ENCODE measurements around the gene C11orf58.

C11orf58 gene

DNA sequence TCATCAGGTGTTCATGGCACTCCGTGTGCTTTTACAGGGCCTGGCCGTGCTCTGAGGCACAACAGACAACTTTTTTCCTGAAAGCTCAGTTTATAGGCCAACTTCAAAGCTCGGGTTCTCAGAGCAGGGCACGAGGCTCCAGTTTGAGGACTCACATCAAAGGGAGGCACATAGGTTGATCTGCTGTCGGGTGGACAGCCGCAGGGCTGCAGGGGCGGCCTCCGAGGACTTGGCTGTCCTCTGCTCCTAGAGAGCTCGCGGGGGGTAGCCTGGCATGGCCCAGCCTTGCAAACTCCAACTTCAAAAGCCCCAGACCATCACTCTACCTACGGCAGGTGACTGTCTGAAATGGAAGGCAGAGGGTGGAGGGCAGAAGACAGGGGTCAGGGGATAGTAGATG is 31.6 kb downstream of the C11orf58 start:
- DNase-seq, result no peak

DNA sequence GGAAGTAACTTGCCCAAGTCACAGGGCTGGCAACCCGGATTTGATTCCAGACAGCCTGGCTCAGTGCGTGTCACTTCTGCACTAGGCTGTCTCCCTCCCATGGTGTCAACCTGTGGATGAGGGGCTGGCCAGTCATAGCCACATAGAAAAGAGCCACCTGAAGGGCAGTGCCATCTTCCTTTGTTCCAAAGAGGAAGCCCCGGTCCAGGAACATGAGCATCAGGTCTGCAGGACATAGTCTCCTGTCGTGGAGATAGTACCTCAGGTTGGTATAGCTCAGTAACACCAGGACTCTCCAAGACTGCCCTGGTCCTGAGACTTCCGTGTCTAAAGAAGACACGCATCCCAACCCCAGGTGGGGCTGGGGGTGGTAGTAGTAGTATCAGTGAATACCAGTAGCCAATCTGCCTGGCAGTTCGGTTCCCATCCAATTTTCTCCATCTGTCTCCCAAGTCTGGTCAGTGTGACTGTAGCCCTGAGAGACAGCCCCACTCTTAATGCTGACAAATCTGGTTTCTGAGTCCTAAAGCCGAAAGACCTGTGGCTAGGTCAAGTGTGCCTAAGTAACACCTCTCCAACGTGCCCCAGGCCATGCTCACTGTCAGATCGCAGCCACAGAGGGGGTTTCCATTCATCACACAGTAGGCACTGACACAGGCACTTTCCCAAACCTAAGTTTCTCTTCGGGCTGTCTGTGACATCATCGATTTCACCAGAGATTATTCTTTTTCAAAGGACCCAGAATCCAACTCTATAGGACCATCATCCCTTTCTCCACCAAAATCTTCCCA is 33.1 kb downstream of the C11orf58 start:
- no peak for DNase-seq

DNA sequence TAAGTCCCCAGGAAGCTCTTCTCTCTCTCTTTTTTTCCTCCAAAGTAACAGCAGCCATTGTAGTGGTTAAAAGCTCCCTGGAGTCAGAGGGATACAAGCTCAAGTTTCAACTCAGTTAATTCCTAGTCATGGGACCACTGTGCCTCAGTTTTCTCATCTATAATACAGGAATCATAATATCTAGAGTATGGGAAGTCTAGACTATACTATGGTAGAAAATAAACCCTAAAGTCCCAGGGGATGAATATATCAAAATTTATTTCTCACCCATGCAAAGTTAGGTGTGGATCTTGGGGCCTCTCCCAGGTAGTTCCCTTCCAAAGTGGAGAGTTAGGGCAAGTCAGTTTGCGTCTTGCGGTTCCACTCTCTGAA is 33.7 kb downstream of the C11orf58 start:
- DNase-seq, result no peak

DNA sequence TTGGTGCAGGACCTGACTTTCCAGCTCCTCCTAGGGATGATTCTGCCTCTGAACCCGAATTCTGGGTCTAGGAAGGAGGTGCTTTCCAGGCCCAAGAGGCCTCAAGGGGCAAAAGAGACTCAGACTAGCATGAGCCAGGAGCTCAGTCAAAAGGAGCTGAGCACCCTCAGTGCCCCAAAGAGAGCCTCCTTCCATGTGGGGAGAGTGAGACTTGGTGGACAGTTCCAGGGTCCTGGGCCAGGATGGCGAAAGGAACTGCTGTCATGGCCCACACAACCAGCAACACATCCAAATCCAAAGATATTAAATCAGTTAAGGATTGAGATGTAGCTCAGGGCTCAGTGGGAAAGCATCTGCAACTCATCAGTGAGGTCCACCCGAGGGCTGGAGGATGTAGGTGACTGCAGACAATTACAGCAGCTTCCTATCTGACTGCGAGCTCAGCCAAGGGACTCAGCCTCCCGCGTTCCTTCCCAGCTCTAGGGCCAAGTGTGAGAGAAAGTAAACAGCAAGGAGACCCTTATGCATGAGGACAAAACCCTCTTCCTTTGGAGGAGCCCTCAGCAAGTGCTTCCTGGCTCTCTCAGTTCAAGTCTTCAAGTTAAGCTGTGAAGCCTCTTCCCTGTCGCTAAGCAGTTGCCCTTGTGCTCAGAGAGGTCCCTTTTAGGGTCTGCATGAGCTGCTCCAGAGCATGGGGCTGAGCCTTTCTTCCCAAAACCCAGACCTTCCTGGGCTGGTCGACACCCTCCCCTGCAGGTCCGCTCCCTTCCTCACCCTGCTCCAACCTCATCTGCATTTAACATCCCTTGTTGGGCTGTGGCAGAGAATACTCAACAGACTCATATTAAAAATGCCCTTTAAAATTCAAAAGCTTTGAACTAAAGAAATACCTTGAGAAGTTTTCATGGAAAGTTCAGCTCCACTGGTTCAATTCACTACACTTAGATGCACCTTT is 35.8 kb downstream of the C11orf58 start:
- no peak for DNase-seq

DNA sequence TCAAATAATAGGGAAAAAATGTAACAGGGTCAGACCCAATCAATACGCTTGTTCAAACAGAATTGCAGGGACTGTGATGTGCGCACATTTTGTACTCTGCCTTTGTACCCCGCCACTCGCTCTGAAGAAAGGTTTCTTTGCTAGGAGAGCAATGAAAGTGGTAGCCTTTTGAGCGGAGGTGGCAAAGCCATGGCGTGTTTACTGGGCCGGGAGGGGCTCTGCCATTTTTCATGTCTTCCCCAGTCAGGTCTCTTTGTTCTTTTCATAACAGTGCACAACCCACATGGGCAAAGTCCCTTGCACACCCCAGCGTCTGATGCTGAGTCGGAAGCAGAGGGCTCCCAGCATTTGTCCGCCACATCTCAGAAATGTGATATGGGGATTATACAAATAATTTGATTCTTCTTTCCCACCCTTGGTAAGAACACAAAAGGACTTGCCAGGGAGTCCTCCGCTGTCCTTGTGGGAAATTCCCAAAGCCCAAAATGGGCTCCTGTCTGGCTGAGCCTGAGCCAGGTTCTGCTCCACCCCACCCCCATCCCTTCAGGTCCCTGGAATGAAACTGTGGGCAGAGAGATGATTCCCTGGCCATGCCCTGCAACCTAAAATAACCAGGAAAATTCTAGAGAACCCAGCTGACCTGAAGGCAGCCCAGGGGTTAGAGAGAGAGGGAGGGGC is 36.6 kb downstream of the C11orf58 start:
- DNase-seq, result no peak

GRCh38 chr11:16775614-16776283 is 37.3 kb downstream of the C11orf58 start:
- DNase-seq, result no peak

GRCh38 chr11:16776711-16777612 is 38.5 kb downstream of the C11orf58 start:
- DNase-seq, result no peak

DNA sequence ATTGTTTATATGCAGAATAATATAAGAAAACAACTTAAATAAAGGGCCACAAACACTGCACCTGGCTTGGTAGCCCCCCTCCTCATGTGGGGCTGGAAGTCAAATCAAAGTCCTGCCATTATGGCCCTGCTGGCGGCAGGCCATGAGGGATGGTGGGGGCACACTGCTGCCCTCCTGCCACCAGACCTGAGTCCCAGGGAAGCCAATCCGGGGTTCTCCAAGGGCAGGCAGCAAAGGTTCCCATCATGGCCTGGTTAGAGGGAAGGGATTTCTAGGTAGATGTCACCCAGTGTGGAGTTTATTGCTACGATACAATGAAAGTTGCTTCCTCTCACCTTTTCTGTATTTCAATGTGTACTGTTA is 39.1 kb downstream of the C11orf58 start:
- DNase-seq, result no peak

DNA sequence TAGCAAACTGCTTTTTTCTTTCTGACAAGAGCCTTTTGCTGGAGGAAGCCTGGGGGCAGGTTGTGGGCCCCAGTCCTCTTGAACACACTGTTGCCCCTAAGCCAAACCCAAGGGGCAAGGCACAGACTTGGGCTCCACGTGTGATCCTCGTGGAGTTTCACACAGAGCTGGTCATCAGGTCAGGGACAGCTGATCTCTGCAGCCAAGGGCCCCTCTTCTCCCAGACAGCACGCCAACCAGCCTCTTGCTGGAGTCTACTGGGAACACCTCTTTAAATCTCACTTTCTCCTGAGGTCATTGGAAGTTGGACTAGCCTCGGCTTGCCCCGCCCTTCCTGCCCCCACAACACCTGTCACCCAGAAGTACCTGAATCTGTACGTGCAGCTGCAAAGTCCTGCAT is 39.8 kb downstream of the C11orf58 start:
- DNase-seq, result no peak

- DNase-seq, result no peak
Measured at GRCh38 chr11:16778876-16779275, 40.4 kb downstream of the C11orf58 start.

- DNase-seq, result no peak
Measured at GRCh38 chr11:16779436-16779835, 41.0 kb downstream of the C11orf58 start.

GRCh38 chr11:16780146-16780545 is 41.7 kb downstream of the C11orf58 start:
- no peak for DNase-seq

- DNase-seq, result no peak
Measured at GRCh38 chr11:16780698-16781550, 42.5 kb downstream of the C11orf58 start.

- DNase-seq, result no peak
Measured at GRCh38 chr11:16781936-16782919, 43.8 kb downstream of the C11orf58 start.

- DNase-seq, result no peak
Measured at GRCh38 chr11:16783321-16783801, 44.9 kb downstream of the C11orf58 start.

DNA sequence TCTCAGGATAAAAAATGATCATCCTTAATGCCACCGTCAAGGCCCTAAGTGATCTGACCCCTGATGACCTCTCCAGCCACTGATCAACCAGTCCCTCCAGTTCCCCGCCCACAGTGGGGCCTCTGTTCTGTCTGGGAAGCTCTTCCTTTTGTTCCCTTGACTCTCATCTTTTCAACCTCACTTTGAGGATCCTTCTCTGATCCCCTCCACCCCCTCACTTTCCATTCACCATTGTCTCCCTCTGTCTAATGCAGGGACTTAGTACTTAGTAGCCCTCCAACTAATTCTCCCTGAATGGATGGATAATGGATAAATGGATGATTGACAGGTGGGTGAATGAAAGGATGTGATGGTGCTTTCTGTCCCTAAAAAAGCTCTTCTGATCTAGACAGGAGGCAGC is 45.6 kb downstream of the C11orf58 start:
- no peak for DNase-seq

- DNase-seq, result no peak
Measured at GRCh38 chr11:16784666-16785065, 46.2 kb downstream of the C11orf58 start.

DNA sequence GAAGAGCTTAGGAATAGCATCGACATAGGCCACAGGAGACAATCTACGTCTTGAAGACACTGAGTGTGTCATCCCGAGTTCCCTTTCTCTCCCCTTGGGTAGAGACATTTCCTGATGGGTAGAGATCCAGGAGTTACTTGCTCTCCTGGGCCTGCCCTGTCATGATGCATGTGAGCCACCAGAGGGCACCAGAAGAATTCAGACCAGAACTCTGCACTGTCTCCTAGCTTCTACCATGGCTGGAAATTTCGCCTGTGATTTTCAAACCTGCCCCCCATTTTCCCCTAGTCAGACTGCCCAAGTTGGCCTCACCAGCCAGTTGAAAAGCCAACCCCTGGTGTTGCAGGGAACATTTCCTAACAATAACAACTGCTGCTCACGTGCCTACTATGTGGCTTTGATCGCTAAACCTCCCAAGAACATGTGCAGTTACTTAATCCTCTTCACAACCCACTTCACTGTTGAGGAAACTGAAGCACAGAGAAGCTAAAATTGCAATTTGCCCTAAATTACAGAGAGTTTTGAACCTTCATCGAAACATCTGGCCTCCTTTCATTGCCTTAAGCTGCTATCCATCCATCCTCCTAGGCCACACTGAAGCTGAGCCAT is 47.2 kb downstream of the C11orf58 start:
- peak; percentile 61 for DNase-seq

GRCh38 chr11:16786131-16786530 is 47.7 kb downstream of the C11orf58 start:
- no peak for DNase-seq
